ENCODE results near the gene GORASP2.
A peak's percentile ranks its signal among the peaks of the same experiment; 100 is the strongest.
"Not testable (repeated sequence)": the region's sequence is repeated elsewhere in the genome, so short reads cannot be mapped to it uniquely, and the experiment has no call there.

Gene GORASP2

GRCh38 chr2:170928824-170929685 lies at the start of gene GORASP2:
Gene GORASP2 (plus strand): TSS chr2:170929253. CDS start chr2:170929341, 88 bp downstream.
- DNase-seq (ENCODE audit: low read depth), result peak; percentile 99

- no peak for DNase-seq (ENCODE audit: low read depth)
Observed at GRCh38 chr2:170881840-170882239, 47.2 kb upstream of the GORASP2 start.

DNA sequence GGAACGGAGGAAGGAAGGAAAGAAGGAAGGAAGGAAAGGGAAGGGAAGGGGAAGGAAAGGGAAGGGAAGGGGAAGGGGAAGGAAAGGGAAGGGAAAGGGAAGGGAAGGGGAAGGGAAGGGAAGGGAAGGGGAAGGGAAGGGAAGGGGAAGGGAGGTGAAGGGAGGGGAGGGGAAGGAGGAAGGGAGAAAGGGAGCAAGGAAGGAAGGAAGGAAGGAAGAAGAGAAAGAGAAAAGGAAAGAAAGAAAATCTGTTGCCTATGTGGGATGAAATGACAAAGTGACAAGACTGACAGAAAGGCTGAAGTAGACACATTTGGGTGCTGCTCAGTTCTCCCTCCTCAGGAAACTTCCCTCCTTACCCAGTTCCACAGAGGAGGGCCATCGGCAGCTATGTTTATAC lies 46.3 kb upstream of the GORASP2 start:
- no peak for DNase-seq (ENCODE audit: low read depth)

DNA sequence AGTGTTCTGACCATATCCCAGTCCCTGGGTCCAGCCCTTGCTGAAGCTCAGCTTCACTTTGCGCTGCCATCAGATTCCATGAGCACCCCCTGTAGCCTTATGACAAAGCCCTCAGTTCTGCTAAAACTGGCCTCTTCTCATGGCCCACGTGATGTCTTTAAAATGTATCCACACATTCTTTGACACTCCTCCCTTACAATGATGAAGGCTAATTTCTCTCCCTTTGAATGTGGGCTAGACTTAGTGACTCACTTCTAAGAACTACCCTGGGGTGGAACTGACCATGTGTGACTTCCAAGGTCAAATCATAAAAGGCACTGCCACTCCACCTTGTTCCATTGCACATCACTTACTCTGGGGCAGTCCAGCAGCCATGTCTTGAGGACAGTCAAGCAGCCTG lies 45.4 kb upstream of the GORASP2 start:
- DNase-seq (ENCODE audit: low read depth), result no peak

DNA sequence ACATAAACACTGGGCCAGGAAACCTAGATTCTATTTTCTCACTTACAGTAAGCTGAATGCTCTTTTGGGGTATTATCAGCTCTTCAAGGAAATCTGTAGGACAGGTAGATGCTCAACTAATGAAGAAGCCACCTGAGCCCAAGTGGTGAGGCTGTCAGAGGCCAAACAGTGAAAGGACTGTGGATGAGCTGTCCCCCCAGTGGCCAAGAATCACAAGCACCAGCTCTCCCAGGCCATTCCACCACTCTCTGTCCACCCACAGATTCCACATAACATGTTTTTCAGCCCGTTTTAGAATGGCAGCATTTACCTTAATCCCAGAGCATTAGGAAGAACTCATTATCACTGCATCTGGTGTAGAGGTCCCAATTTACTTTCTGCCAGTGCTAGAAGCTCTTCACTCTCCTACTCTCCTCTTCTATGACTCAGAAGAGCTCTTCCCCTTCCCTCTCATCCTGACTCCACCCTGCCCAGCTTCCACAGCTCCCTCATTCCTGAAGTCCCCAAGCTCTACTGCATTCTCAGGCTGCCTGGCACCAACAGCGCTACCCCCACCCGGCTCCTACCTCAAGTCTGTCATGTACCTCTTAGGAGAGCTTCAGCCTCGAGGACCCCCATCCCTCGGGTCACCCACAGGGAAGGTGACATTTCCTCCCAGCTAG lies 43.8 kb upstream of the GORASP2 start:
- DNase-seq (ENCODE audit: low read depth), result no peak

DNA sequence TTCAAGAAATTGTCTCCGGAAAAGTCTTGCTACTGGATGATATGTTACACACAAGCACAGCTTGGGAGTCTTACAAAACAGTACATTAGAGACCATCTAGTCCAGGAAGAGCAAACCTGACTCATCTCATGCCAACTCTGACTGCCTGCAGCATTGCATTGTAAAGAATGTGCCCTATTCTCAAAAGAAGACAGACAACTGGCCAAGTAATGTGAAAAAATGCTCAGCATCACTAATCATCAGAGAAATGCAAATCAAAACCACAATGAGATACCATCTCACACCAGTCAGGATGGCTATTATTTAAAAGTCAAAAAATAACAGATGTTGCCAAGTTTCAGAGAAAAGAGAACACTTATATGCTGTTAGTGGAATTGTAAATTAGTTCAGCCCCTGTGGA lies 42.7 kb upstream of the GORASP2 start:
- peak; percentile 66 for DNase-seq (ENCODE audit: low read depth)

DNA sequence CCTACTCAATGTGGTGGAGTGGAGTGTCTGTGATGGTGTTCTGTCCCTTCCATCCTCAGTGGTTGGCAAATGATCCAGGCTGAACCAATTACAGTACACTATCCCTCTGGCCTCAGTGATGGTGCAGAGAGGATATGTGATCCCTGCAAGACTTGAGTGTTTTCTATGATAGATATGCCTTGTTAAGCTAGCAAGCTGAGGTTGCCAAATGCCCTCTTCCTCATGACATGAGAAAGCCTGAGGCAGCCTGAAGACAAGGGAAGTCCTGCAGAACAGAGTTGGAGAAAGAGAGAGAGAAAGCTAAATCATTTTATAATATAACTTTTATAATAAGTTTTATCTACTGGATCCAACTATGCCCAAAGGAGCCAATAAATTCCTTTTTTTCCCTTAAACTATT lies 41.6 kb upstream of the GORASP2 start:
- no peak for DNase-seq (ENCODE audit: low read depth)

GRCh38 chr2:170887896-170888295 lies 41.2 kb upstream of the GORASP2 start:
- DNase-seq (ENCODE audit: low read depth), result no peak

- DNase-seq (ENCODE audit: low read depth), result no peak
Observed at GRCh38 chr2:170891893-170892292, 37.2 kb upstream of the GORASP2 start.

GRCh38 chr2:170892391-170892951 lies 36.6 kb upstream of the GORASP2 start:
- no peak for DNase-seq (ENCODE audit: low read depth)

DNA sequence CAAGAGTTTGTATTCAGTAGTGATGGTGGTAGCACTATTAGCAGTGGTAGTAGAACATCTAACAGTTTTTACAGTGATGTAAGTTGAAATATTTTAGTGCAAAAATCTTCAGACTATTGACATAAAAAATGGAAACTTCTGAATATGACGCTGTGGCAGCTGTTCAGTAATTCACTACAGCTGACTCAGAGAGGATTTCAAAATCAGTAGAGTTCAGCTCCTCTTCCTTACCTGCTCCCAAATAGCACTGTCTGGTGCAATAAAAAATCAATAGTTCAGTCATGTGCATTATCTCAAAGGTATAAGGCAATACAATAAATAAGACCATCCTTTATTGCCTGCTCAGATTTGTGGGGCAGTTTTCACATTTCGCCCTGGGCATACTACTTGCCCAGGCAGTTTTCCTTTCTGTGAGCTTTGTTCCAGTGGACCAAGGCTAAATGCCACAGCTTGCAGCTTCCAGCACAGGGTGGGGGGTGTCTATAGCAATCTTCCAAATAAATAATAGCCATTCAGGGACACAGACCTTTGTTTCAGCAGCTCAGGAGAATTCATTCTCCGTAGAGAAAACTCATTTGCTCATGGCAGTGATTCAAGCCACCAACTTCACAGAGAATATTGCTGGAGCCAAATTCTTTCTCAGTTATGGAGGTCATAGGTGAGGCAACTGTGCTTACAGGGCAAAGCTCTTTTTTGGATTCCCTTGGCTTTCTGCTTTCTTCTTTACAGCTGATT lies 33.9 kb upstream of the GORASP2 start:
- peak; percentile 41 for DNase-seq (ENCODE audit: low read depth)

- DNase-seq (ENCODE audit: low read depth), result no peak
Observed at GRCh38 chr2:170896622-170897021, 32.4 kb upstream of the GORASP2 start.

GRCh38 chr2:170897108-170897507 lies 31.9 kb upstream of the GORASP2 start:
- no peak for DNase-seq (ENCODE audit: low read depth)

- no peak for DNase-seq (ENCODE audit: low read depth)
Observed at GRCh38 chr2:170905864-170906263, 23.2 kb upstream of the GORASP2 start.

DNA sequence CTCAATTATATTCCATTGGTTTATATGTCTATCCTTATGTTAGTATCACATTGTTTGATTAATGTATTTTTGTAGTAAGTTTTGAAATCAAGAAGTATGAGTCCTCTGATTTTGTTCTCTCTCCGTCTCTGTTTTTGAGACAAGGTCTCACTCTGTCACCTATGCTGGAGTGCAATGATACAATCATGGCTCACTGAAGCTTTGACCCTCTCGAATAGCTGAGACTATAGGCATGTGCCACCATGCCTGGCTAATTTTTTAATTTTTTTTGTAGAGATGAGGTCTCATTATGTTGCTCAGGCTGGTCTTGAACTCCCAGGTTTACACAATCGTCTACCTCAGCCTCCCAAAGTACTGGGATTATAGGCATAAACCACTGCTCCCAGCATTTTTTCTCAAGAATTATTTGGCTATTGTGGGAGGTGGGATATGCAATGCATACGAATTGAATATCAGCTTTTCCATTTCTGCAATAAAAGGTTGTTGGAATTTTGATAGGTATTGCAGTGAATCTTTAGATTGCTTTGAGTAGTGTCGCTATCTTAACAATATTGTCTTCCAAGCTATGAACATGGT lies 17.7 kb upstream of the GORASP2 start:
- no peak for DNase-seq (ENCODE audit: low read depth)

GRCh38 chr2:170914994-170915666 lies 13.9 kb upstream of the GORASP2 start:
- DNase-seq (ENCODE audit: low read depth), result not testable (repeated sequence)

DNA sequence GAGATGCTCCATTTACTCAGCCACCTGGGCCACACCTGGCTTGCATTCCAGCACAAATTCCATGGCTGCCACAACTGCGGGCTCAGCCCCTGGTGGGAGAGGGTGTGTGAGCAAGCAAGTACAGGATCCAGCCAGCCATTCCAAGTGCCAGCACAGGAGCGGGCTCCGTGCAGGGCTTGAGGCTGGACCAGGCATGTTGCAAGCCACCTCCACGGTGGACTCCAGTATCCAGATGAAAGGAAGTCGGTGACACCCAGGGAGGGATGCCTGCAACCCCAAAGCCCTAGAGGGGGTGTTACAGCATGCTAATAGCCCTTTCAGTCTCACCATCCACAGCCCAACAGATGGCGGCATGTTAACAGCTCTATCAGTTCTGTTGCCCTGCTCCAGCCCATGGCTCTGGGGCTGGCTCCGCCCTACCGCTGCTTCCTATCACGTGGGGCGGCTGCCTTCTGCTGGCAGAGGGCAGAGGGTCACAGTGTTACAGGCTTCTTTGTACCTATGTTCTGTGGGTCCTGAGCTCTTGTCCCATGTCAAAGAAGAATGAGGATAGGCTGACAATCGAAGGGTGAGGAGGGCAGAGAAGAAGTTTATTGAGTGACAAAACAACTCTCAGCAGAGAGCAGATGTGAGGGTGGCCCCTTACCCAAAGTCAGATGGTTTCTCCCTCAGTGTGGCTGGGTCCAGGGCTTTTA lies 11.7 kb upstream of the GORASP2 start:
- DNase-seq (ENCODE audit: low read depth), result no peak

DNA sequence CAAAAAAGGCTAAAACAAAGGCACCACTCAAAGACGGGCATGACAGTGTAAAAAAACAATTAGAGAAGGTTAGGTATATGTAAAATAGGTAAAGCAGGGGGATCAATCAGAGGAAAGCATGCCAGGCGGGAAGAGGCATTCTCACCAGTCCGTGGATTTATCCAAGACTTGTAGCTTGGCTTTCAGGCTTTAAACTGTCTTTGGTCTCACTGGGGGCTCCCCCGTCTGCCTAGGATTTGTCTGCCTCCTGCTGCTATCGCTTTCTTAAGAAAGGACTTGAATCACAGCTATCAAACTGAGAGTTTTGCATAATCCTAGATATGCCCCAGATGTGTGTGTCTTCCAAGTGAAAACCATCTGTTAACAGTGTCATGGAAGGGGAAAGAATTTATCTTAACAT lies 11.1 kb upstream of the GORASP2 start:
- DNase-seq (ENCODE audit: low read depth), result no peak

GRCh38 chr2:170921873-170922272 lies 7.2 kb upstream of the GORASP2 start:
- DNase-seq (ENCODE audit: low read depth), result not testable (repeated sequence)

DNA sequence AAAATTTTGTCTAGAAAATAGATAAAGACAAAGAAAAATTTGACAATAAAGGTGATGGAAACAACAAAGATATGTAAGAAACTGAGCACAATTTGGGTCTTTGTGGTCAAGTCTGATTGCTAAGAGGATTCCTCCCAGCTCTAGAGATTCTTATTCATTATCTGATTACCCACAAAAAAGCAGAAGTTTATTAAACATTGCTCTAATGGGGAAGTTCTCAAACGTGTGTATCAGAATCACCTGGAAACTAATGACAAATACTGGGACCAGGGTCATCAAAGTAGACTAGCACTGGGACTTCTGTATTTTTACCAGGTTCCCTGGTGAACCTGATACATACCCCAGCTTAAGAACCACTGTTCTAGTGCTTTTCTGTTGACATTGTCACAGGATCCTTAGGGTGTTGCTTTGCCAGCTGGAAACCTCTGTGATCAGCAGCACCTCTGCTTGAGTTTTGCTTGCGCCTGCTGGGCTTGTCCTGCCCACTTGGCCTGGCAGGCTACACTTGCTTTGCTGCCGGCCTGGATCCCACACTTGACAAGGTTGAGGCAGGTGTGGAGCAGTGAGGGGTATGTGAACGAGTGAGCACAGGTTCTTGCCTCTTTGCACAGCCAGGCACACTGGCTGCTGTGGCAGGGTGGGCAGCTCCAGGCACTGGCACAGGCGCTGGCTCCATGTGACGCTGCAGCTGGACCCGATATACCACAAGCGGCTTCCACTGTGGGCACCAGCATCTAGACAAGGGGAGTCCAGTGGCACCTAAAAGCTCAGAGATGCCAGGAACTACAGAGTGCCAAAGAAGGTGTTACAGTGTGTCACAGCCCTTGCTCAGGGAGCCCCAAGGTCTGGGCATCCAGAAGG lies 6.2 kb upstream of the GORASP2 start:
- DNase-seq (ENCODE audit: low read depth), result no peak
